Measurements from ENCODE around the gene ZNF579.

The ZNF579 gene

DNA sequence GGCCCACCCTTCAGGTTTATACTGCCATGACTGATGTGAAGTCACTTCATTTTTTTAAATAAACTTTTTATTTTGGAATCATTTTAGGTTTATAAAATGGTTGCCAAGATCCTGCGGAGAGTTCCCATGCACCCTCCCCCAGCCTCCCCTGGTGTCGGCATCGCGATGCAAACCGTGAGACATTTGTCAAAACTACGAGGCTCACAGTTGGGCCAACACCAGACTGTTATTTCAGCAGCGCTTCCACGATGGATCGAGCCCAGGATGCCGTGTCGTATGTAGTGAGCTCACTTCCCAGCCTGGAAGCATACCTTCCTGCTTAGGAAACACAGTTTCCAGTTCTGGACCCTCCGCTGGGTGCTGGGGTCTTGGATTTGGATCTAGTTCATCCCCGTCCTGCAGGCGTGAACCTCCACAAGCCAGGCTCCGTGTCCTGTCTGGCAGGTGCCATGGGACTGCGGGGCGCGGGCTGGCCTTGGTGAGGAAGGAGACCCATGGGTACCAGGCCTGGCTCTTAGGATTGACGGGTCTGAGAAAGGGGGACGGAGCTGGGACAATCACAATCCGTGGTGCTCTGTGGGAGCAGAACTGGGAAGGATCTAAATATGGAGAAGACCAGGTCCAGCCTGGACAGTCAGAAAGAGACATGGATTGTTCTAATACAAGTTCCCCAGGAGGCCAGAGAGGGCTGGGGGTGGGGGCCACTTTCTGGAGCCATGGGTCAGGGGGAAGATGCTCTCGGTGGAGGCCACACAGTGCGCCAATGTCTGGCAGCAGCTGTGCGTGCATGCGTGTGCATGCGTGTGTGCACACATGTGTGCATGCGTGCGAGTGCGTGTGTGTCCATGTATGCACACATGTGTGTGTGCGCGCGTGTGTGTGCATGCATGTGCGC is 41.3 kb downstream of the ZNF579 start:
- Histone ChIP-seq H3K4me2 (ENCODE audit: low read depth, low read length) (no peak overlapping the region), H3K27ac (ENCODE audit: low read length) (no peak overlapping the region), H3F3A (ENCODE audit: insufficient read depth, low read length) (no peaks in the 10 kb centered on the region), H3K9me3 (replicated peaks; ENCODE audit: insufficient read depth, low read length) (no peaks in the 10 kb centered on the region), H3K9ac (ENCODE audit: low read length) (no peak overlapping the region), H3K9me2 (replicated peaks; ENCODE audit: insufficient read depth, low read length) (no peaks in the 10 kb centered on the region), H4K20me1 (ENCODE audit: insufficient read depth, low read length) (no peaks in the 10 kb centered on the region), H3K36me3 (replicated peaks; ENCODE audit: insufficient read depth, low read length) (no peaks in the 10 kb centered on the region), H3K79me2 (ENCODE audit: low read length) (no peaks in the 10 kb centered on the region), H3K27me3 (replicated peaks; ENCODE audit: insufficient read depth, low read length) (peaks cover 63% of the 10 kb centered on the region), H3K4me1 (ENCODE audit: low read length) (no peaks in the 10 kb centered on the region), H2AFZ (ENCODE audit: low read length) (no peak overlapping the region), H3K4me3 (ENCODE audit: low read length) (no peak overlapping the region)
- TF ChIP-seq EZH2 (optimal IDR thresholded peaks at IDR 0.05; ENCODE audit: low read depth, low read length) (no peak), EZH2phosphoT487 (IDR thresholded peaks at IDR 0.05; ENCODE audit: low read length) (no peak)
- TF ChIP-seq, protein P1, sequence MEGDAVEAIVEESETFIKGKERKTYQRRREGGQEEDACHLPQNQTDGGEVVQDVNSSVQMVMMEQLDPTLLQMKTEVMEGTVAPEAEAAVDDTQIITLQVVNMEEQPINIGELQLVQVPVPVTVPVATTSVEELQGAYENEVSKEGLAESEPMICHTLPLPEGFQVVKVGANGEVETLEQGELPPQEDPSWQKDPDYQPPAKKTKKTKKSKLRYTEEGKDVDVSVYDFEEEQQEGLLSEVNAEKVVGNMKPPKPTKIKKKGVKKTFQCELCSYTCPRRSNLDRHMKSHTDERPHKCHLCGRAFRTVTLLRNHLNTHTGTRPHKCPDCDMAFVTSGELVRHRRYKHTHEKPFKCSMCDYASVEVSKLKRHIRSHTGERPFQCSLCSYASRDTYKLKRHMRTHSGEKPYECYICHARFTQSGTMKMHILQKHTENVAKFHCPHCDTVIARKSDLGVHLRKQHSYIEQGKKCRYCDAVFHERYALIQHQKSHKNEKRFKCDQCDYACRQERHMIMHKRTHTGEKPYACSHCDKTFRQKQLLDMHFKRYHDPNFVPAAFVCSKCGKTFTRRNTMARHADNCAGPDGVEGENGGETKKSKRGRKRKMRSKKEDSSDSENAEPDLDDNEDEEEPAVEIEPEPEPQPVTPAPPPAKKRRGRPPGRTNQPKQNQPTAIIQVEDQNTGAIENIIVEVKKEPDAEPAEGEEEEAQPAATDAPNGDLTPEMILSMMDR (IDR thresholded peaks at IDR 0.05; ENCODE audit: low read length), result no peak
- DNase-seq, result no peak

DNA sequence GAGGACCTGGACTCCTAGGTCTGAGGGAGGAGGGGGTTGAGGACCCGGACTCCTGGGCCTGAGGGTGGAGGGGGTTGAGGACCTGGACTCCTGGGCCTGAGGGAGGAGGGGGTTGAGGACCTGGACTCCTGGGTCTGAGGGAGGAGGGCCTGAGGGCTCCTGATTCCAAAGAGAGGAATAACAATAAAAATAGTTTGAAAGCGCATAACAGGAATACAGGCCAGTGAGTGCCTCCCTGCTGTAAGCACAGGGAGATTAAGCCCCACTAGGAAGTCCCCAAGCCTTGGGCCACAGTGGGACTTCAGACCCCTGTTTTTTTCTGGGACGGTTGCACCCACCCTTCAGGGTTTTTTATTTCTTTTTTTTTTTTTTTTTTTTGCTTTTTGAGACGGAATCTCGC is 42.5 kb downstream of the ZNF579 start:
- H3K9ac ChIP-seq (ENCODE audit: low read length), result no peak overlapping the region
- H3K4me1 ChIP-seq (ENCODE audit: low read length), result no peaks in the 10 kb centered on the region
- H3F3A ChIP-seq (ENCODE audit: insufficient read depth, low read length), result no peaks in the 10 kb centered on the region
- H3K79me2 ChIP-seq (ENCODE audit: low read length), result no peaks in the 10 kb centered on the region
- no peak overlapping the region for H3K4me2 ChIP-seq (ENCODE audit: low read depth, low read length)
- no peaks in the 10 kb centered on the region for H4K20me1 ChIP-seq (ENCODE audit: insufficient read depth, low read length)
- no peak for TF ChIP-seq EZH2 (optimal IDR thresholded peaks at IDR 0.05; ENCODE audit: low read depth, low read length)
- no peak for TF ChIP-seq EZH2phosphoT487 (IDR thresholded peaks at IDR 0.05; ENCODE audit: low read length)
- TF ChIP-seq, protein P1 (IDR thresholded peaks at IDR 0.05; ENCODE audit: low read length), result no peak
- no peaks in the 10 kb centered on the region for H3K9me2 ChIP-seq (replicated peaks; ENCODE audit: insufficient read depth, low read length)
- peaks cover 62% of the 10 kb centered on the region for H3K27me3 ChIP-seq (replicated peaks; ENCODE audit: insufficient read depth, low read length)
- H3K27ac ChIP-seq (ENCODE audit: low read length), result no peak overlapping the region
- H2AFZ ChIP-seq (ENCODE audit: low read length), result no peak overlapping the region
- no peak for DNase-seq
- no peaks in the 10 kb centered on the region for H3K9me3 ChIP-seq (replicated peaks; ENCODE audit: insufficient read depth, low read length)
- no peaks in the 10 kb centered on the region for H3K36me3 ChIP-seq (replicated peaks; ENCODE audit: insufficient read depth, low read length)
- no peak overlapping the region for H3K4me3 ChIP-seq (ENCODE audit: low read length)

DNA sequence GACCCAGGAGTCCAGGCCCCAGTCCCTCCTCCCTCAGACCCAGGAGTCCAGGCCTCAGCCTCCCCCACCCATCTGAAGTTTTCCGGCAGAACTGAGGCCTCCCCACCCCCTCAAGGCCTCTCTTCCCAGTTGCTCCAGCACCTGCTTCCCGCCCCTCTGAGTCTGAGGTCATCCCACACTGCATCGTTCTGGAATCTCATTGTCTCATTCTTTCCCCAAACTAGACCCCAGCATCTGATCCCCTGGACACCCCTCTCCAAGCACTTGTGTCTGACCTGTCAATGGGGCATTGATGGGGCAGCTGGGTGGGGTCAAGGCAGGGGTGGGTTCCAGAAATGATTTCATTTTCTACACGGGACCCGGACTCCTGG is 42.9 kb downstream of the ZNF579 start:
- no peak for DNase-seq
- no peak overlapping the region for H3K4me2 ChIP-seq (ENCODE audit: low read depth, low read length)

More for the DNA sequence above, 42.9 kb downstream of the ZNF579 start:
- Histone ChIP-seq H3K9me3 (replicated peaks; ENCODE audit: insufficient read depth, low read length) (no peaks in the 10 kb centered on the region), H4K20me1 (ENCODE audit: insufficient read depth, low read length) (no peaks in the 10 kb centered on the region), H3K79me2 (ENCODE audit: low read length) (no peaks in the 10 kb centered on the region), H2AFZ (ENCODE audit: low read length) (no peak overlapping the region), H3F3A (ENCODE audit: insufficient read depth, low read length) (no peaks in the 10 kb centered on the region), H3K9me2 (replicated peaks; ENCODE audit: insufficient read depth, low read length) (no peaks in the 10 kb centered on the region), H3K27me3 (replicated peaks; ENCODE audit: insufficient read depth, low read length) (peaks cover 65% of the 10 kb centered on the region), H3K4me3 (ENCODE audit: low read length) (no peak overlapping the region), H3K27ac (ENCODE audit: low read length) (no peak overlapping the region), H3K9ac (ENCODE audit: low read length) (no peak overlapping the region), H3K4me1 (ENCODE audit: low read length) (no peaks in the 10 kb centered on the region), H3K36me3 (replicated peaks; ENCODE audit: insufficient read depth, low read length) (no peaks in the 10 kb centered on the region)
- no peak for TF ChIP-seq EZH2phosphoT487 (IDR thresholded peaks at IDR 0.05; ENCODE audit: low read length)
- TF ChIP-seq EZH2 (optimal IDR thresholded peaks at IDR 0.05; ENCODE audit: low read depth, low read length), result no peak
- TF ChIP-seq, protein P1 (IDR thresholded peaks at IDR 0.05; ENCODE audit: low read length), result no peak

All from MM.1S (cell line).